A549 (cell line): ENCODE data around the gene IGFBP4. TPM values are rescaled to one million over a fixed set of nuclear protein-coding genes. Genes with fewer than 3 reads are reported as not detected.

Experiments used
- ATAC-seq, 2 experiments: fragments of 200-7000 bp in 1 of 2; fragments of >200 bp in 1 of 2; cut with Nextera tagmentation in 1 of 2; cut with Tn5 transposase in 1 of 2; 3 replicates each; pipeline versions ENCODE4 v1.8.0 to v1.9.1; 2018 to 2020; ENCODE audit warnings: mild to moderate bottlenecking in 1 of 2, moderate library complexity in 1 of 2
- CTCF ChIA-PET: fragments of 300-600 bp; sonication (Branson Sonifier 250); formaldehyde crosslinking; extraction: SDS; loops from one replicate; lab custom pipeline; 2021; ENCODE audit warnings: antibody characterized with exemption, inconsistent platforms; lab: Yijun Ruan, JAX
- POLR2A ChIA-PET: fragments of 350-600 bp; formaldehyde crosslinking; extraction: SDS; loops from one replicate; lab custom pipeline; 2021; ENCODE audit warnings: antibody characterized with exemption, inconsistent platforms; lab: Yijun Ruan, JAX
- DNase-seq, 2 experiments: peaks; one replicate each; pipeline versions ENCODE4 v3.0.0 to v3.0.0-alpha.2; 2011 to 2016; ENCODE audit warnings: low read depth in 1 of 2, low spot score in 1 of 2
- FAIRE-seq: peaks from 2 replicates; lab custom pipeline; 2011; peaks lifted over from hg19 to GRCh38; lab: Jason Lieb, UNC
- H3K27ac ChIP-seq, 2 experiments: fragments of >200 bp; sonication (Bioruptor Twin); formaldehyde crosslinking; 3 replicates each; pipeline ENCODE4 v1.5.1; 2016 to 2017
- H3K4me1 ChIP-seq: fragments of >200 bp; sonication (Bioruptor Twin); formaldehyde crosslinking; 3 replicates; pipeline ENCODE4 v1.6.1; 2016
- H3K4me2 ChIP-seq: fragments of >200 bp; sonication (Bioruptor Twin); formaldehyde crosslinking; 3 replicates; pipeline ENCODE4 v1.6.1; 2016
- H3K4me3 ChIP-seq: fragments of >200 bp; sonication (Bioruptor Twin); formaldehyde crosslinking; 3 replicates; pipeline ENCODE4 v1.5.1; 2016
- H3K9me3 ChIP-seq: fragments of >200 bp; sonication (Bioruptor Twin); formaldehyde crosslinking; 3 replicates; pipeline ENCODE4 v1.6.1; 2016
- ATOH8 ChIP-seq: fragments of 250-450 bp; sonication (Bioruptor Pico); IDR thresholded peaks from 2 replicates; pipeline ENCODE4 v1.5.0; 2020; ENCODE audit warnings: low read depth, mild to moderate bottlenecking, moderate library complexity
- CBX2 ChIP-seq: fragments of 200-600 bp; sonication (generic); IDR thresholded peaks from 2 replicates; pipeline ENCODE4 v1.6.1; 2016; ENCODE audit warnings: low read depth, mild to moderate bottlenecking, borderline replicate concordance
- CHD2 ChIP-seq: fragments of 150-350 bp; IDR thresholded peaks from 2 replicates; pipeline ENCODE4 v1.6.1; 2014; ENCODE audit warnings: low read length; ENCODE audit not compliant: partially characterized antibody
- EHF ChIP-seq: fragments of 250-450 bp; sonication (Bioruptor Pico); IDR thresholded peaks from 2 replicates; pipeline ENCODE4 v1.5.0; 2020; ENCODE audit warnings: mild to moderate bottlenecking
- ESRRA ChIP-seq: fragments of 150-350 bp; IDR thresholded peaks from 2 replicates; pipeline ENCODE4 v1.6.1; 2014; ENCODE audit warnings: mild to moderate bottlenecking, low read length, borderline replicate concordance
- FOXS1 ChIP-seq: fragments of 250-450 bp; sonication (Bioruptor Pico); IDR thresholded peaks from 2 replicates; pipeline ENCODE4 v1.5.0; 2020; ENCODE audit warnings: mild to moderate bottlenecking, moderate library complexity
- GATA3 ChIP-seq: IDR thresholded peaks from 2 replicates; pipeline ENCODE4 v1.6.1; 2012; ENCODE audit warnings: borderline replicate concordance
- HMGXB4 ChIP-seq: fragments of 250-450 bp; sonication (Bioruptor Pico); IDR thresholded peaks from 2 replicates; pipeline ENCODE4 v1.5.0; 2021; ENCODE audit warnings: mild to moderate bottlenecking, moderate library complexity, borderline replicate concordance
- HOXA7 ChIP-seq: fragments of 250-450 bp; sonication (Bioruptor Pico); IDR thresholded peaks from 2 replicates; pipeline ENCODE4 v1.5.0; 2020; ENCODE audit warnings: mild to moderate bottlenecking, moderate library complexity
- HOXB5 ChIP-seq: fragments of 250-450 bp; sonication (Bioruptor Pico); IDR thresholded peaks from 2 replicates; pipeline ENCODE4 v1.5.0; 2020; ENCODE audit warnings: mild to moderate bottlenecking, moderate library complexity
- JUN ChIP-seq, 2 experiments: fragments of >200 bp; sonication (Bioruptor Twin); formaldehyde crosslinking; IDR thresholded peaks; 2 replicates in 1 of 2; 3 replicates in 1 of 2; pipeline ENCODE4 v1.6.1; 2016 to 2017
- KDM5A ChIP-seq: fragments of 200-600 bp; sonication (generic); IDR thresholded peaks from 2 replicates; pipeline ENCODE4 v1.6.1; 2016; ENCODE audit warnings: antibody characterized with exemption, mild to moderate bottlenecking
- NR3C1 ChIP-seq: fragments of >200 bp; sonication (Bioruptor Twin); formaldehyde crosslinking; IDR thresholded peaks from 3 replicates; pipeline ENCODE4 v1.6.1; 2017
- PHF8 ChIP-seq: fragments of 200-600 bp; sonication (generic); IDR thresholded peaks from 2 replicates; pipeline ENCODE4 v1.6.1; 2016; ENCODE audit warnings: low read depth, mild to moderate bottlenecking, antibody characterized with exemption, moderate library complexity, borderline replicate concordance
- POLR2A ChIP-seq: IDR thresholded peaks from 2 replicates; pipeline ENCODE4 v1.6.1; 2012; ENCODE audit warnings: mild to moderate bottlenecking, low read length
- SMC3 ChIP-seq: fragments of >200 bp; sonication (Bioruptor Twin); formaldehyde crosslinking; IDR thresholded peaks from 3 replicates; pipeline ENCODE4 v1.6.1; 2018; ENCODE audit warnings: inconsistent platforms
- TFCP2L1 ChIP-seq: fragments of 250-450 bp; sonication (Bioruptor Pico); IDR thresholded peaks from 2 replicates; pipeline ENCODE4 v1.5.0; 2021; ENCODE audit warnings: mild to moderate bottlenecking
- TP53 ChIP-seq: fragments of 250-450 bp; sonication (Bioruptor Pico); IDR thresholded peaks from 2 replicates; pipeline ENCODE4 v1.5.0; 2021; ENCODE audit warnings: mild to moderate bottlenecking, moderate library complexity
- ZSCAN20 ChIP-seq: fragments of 250-450 bp; sonication (Bioruptor Pico); IDR thresholded peaks from 2 replicates; pipeline ENCODE4 v1.8.0; 2022; ENCODE audit warnings: mild to moderate bottlenecking, moderate library complexity
- WGBS: methylation state at CpG from one replicate; pipeline ENCODE4 v1.1.6; 2017; ENCODE audit errors: missing lambda C conversion rate; 5-methylcytosine and 5-hydroxymethylcytosine counted together
- polyA plus RNA-seq, 4 experiments: library from polyadenylated mRNA; depleted of rRNA in 3 of 4; stranded (reverse); fragments of >200 nt; fragmentation: RNase III in 1 of 4; extraction: RNeasy Plus Mini Kit Qiagen cat#74134 plus additional on column Dnase treatment in 1 of 4; gene quantifications; 2 replicates in 3 of 4; 3 replicates in 1 of 4; pipeline ENCODE4 v1.2.3, GENCODE V29; 2011 to 2017
- TF ChIP-seq, protein P1 (sequence below): fragments of >200 bp; sonication (Bioruptor Twin); formaldehyde crosslinking; IDR thresholded peaks from 3 replicates; pipeline ENCODE4 v1.6.1; 2016
- TF ChIP-seq, protein P2 (sequence below): fragments of >200 bp; sonication (Bioruptor Twin); formaldehyde crosslinking; IDR thresholded peaks from 3 replicates; pipeline ENCODE4 v1.5.1; 2016
- TF ChIP-seq, protein P3 (sequence below): fragments of 200-600 bp; sonication (generic); IDR thresholded peaks from 2 replicates; pipeline ENCODE4 v1.6.1; 2016; ENCODE audit warnings: antibody characterized with exemption, mild to moderate bottlenecking, moderate library complexity

Gene IGFBP4
- polyA plus RNA-seq, 2 of the 4 experiments (the other 2 are of a cell fraction), result 1,080 to 1,829 TPM

DNA sequence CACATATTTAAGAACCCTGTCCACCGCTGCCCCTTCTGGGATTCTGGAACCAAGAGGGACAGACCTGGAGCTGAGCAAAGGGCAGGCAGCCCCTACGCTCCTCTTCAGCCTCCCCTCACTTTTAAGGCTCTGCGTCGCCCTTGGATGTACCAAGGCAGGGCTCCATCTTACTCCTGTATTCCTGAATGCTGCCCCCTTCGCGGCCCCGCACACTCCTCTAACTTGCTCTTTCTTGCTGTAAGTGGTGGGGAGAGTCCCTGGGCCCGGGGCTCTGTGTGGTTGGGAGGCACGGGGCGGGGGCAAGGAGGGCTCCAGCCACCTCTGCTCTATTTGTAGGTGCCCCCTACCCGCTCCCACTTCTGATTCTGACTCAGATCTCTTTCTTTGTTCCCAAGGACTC lies 56.9 kb downstream of the IGFBP4 start:
- Histone ChIP-seq H3K4me3 (peak overlapping the region; percentile 60), H3K4me2 (peak overlapping the region; percentile 94), H3K9me3 (no peaks in the 10 kb centered on the region), H3K27ac (peak overlapping the region; percentile 96 to 97), H3K4me1 (peaks cover 66% of the 10 kb centered on the region)
- POLR2A ChIA-PET, result interaction anchor here (0.8 to 2.0 kb wide), 15 partner anchors 10 to 1188 kb away, joined by 3 to 15 read pairs (median 5); no protein-coding TSS in a partner anchor
- 61% methylated on average over 11 of the region's 11 CpGs for WGBS
- CTCF ChIA-PET, result interaction anchor here (0.5 to 7.7 kb wide), 13 partner anchors 8 to 386 kb away, joined by 3 to 91 read pairs (median 8); no protein-coding TSS in a partner anchor
- FAIRE-seq (no peak), DNase-seq (no peak), ATAC-seq (peak; percentile 6 to 9; a peak in 3 of 6 replicates)
- peak; percentile 36; the same call in 1 of the 2 replicates for TF ChIP-seq HOXB5 (CRISPR knock-in tag)
- no peak for TF ChIP-seq HMGXB4 (CRISPR knock-in tag)
- TF ChIP-seq EHF (CRISPR knock-in tag), result peak; percentile 12; the same call in 1 of the 2 replicates
- no peak for TF ChIP-seq ESRRA
- peak; percentile 38 for TF ChIP-seq POLR2A
- peak in 1 of 2 experiments; percentile 82; a peak in 4 of 5 replicates for TF ChIP-seq JUN (IDR thresholded peaks at IDR 0.05)
- TF ChIP-seq, all 56 proteins: peak for 4

- peak in 1 of 2 experiments; percentile 3; a peak in 3 of 6 replicates for ATAC-seq
- H3K27ac ChIP-seq, result peak overlapping the region; percentile 96 to 97
- peaks cover 61% of the 10 kb centered on the region for H3K4me1 ChIP-seq
- CTCF ChIA-PET, result interaction anchor here (1.4 to 7.7 kb wide), 12 partner anchors 10 to 60 kb away, joined by 3 to 91 read pairs (median 15); no protein-coding TSS in a partner anchor
- H3K4me3 ChIP-seq, result peak overlapping the region; percentile 60
- H3K9me3 ChIP-seq, result no peaks in the 10 kb centered on the region
- FAIRE-seq, result no peak
- TF ChIP-seq KDM5A (no peak), CBX2 (no peak), FOXS1 (CRISPR knock-in tag) (no peak), ATOH8 (no peak), HOXA7 (no peak)
- TF ChIP-seq, protein P1, sequence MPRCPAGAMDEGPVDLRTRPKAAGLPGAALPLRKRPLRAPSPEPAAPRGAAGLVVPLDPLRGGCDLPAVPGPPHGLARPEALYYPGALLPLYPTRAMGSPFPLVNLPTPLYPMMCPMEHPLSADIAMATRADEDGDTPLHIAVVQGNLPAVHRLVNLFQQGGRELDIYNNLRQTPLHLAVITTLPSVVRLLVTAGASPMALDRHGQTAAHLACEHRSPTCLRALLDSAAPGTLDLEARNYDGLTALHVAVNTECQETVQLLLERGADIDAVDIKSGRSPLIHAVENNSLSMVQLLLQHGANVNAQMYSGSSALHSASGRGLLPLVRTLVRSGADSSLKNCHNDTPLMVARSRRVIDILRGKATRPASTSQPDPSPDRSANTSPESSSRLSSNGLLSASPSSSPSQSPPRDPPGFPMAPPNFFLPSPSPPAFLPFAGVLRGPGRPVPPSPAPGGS, result no peak
- peak overlapping the region; percentile 94 for H3K4me2 ChIP-seq
- 69% methylated on average over 10 of the region's 10 CpGs for WGBS
- no peak for DNase-seq
- POLR2A ChIA-PET, result interaction anchor here (1.3 to 2.0 kb wide), 6 partner anchors 10 to 51 kb away, joined by 3 to 9 read pairs (median 8); no protein-coding TSS in a partner anchor
Observed at GRCh38 chr17:40500709-40501108, 57.5 kb downstream of the IGFBP4 start.

DNA sequence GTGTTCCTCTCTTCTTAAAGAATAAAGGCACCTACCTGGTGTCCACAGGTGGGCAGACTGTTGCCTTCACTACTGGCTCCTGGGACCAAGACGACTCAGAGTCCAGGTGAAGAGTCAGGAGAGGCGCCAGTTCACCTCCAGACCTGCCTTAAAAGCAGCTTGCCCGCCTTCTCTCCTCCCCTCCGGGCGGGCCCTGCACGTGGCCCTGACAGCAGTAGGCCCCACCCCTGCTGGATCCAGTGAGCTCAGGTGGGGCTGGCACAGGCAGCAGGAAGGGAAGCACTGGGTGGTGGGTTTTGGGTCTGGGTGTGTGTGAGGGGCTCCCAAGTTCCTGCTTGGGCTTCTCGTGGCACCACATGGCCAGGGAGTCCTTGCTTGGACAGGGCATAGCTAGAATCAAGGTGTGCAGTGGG lies 58.3 kb downstream of the IGFBP4 start, which contains the start of gene TNS4:
TNS4 (minus strand) TSS at position 125 of the 413 bp plus-strand sequence. CDS start 5,198 bp downstream, outside the sequence.
- H3K4me2 ChIP-seq, result peak within 1 kb of the TSS; percentile 94
- POLR2A ChIA-PET, result interaction anchor here (0.6 to 2.0 kb wide), 6 partner anchors 9 to 1164 kb away, joined by 4 to 9 read pairs (median 6); no protein-coding TSS in a partner anchor
- H3K9me3 ChIP-seq, result no peaks in the 10 kb centered on the region
- H3K4me1 ChIP-seq, result peaks cover 57% of the 10 kb centered on the region
- 52% methylated on average over 7 of the region's 7 CpGs for WGBS
- no peak for FAIRE-seq
- CTCF ChIA-PET, result interaction anchor here (0.9 to 3.0 kb wide), 10 partner anchors 10 to 59 kb away, joined by 3 to 19 read pairs (median 5); no protein-coding TSS in a partner anchor
- DNase-seq, result peak in 1 of 2 experiments; percentile 78
- peak within 1 kb of the TSS; percentile 96 to 97 for H3K27ac ChIP-seq
- ATAC-seq, result peak; percentile 14 to 40; a peak in 3 of 6 replicates
- peak within 1 kb of the TSS; percentile 60 for H3K4me3 ChIP-seq
- 0 out of 2 replicates have a peak, but pooled peaks have one; percentile 72 for TF ChIP-seq EHF (CRISPR knock-in tag)
- TF ChIP-seq GATA3, result no peak
- TF ChIP-seq SMC3, result no peak
- TF ChIP-seq, protein P2, sequence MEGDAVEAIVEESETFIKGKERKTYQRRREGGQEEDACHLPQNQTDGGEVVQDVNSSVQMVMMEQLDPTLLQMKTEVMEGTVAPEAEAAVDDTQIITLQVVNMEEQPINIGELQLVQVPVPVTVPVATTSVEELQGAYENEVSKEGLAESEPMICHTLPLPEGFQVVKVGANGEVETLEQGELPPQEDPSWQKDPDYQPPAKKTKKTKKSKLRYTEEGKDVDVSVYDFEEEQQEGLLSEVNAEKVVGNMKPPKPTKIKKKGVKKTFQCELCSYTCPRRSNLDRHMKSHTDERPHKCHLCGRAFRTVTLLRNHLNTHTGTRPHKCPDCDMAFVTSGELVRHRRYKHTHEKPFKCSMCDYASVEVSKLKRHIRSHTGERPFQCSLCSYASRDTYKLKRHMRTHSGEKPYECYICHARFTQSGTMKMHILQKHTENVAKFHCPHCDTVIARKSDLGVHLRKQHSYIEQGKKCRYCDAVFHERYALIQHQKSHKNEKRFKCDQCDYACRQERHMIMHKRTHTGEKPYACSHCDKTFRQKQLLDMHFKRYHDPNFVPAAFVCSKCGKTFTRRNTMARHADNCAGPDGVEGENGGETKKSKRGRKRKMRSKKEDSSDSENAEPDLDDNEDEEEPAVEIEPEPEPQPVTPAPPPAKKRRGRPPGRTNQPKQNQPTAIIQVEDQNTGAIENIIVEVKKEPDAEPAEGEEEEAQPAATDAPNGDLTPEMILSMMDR, result no peak
- TF ChIP-seq CHD2, result no peak
- TF ChIP-seq HOXB5 (CRISPR knock-in tag), result no peak
- TF ChIP-seq, protein P3, sequence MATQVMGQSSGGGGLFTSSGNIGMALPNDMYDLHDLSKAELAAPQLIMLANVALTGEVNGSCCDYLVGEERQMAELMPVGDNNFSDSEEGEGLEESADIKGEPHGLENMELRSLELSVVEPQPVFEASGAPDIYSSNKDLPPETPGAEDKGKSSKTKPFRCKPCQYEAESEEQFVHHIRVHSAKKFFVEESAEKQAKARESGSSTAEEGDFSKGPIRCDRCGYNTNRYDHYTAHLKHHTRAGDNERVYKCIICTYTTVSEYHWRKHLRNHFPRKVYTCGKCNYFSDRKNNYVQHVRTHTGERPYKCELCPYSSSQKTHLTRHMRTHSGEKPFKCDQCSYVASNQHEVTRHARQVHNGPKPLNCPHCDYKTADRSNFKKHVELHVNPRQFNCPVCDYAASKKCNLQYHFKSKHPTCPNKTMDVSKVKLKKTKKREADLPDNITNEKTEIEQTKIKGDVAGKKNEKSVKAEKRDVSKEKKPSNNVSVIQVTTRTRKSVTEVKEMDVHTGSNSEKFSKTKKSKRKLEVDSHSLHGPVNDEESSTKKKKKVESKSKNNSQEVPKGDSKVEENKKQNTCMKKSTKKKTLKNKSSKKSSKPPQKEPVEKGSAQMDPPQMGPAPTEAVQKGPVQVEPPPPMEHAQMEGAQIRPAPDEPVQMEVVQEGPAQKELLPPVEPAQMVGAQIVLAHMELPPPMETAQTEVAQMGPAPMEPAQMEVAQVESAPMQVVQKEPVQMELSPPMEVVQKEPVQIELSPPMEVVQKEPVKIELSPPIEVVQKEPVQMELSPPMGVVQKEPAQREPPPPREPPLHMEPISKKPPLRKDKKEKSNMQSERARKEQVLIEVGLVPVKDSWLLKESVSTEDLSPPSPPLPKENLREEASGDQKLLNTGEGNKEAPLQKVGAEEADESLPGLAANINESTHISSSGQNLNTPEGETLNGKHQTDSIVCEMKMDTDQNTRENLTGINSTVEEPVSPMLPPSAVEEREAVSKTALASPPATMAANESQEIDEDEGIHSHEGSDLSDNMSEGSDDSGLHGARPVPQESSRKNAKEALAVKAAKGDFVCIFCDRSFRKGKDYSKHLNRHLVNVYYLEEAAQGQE, result no peak
- TF ChIP-seq POLR2A, result peak; percentile 79
- no peak for TF ChIP-seq PHF8
- no peak for TF ChIP-seq TFCP2L1 (CRISPR knock-in tag)
- no peak for TF ChIP-seq NR3C1
- TF ChIP-seq TP53, result no peak
- no peak; the same call in 1 of the 2 replicates for TF ChIP-seq ZSCAN20 (CRISPR knock-in tag)
